NCI-H748 (cell line): ENCODE measurements around the gene ANKFY1.

Experiments used
- DNase-seq: peaks from one replicate; lab custom pipeline; 2025; ENCODE audit not compliant: unreplicated experiment; lab: John Stamatoyannopoulos, UW

The ANKFY1 gene

DNA sequence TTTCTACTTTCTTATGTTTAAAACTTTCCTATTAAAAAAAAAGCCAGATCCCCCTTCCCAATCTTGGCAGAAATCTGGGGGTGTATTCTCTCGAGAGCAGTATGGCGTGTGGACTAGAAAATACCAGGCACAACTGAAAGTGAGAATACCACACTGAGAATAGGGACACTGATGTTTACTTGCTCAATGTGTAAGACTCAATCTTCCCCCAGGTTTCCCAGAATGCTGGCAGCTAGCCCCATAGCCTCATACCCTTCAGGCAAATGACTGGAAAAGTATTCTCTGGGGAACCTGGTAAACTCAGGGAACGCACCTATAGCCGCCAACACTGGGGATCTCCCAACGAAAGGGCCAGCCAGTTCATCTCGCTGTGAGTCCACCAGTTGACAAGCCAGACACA lies 136.2 kb downstream of the ANKFY1 start:
- DNase-seq = no peak

DNA sequence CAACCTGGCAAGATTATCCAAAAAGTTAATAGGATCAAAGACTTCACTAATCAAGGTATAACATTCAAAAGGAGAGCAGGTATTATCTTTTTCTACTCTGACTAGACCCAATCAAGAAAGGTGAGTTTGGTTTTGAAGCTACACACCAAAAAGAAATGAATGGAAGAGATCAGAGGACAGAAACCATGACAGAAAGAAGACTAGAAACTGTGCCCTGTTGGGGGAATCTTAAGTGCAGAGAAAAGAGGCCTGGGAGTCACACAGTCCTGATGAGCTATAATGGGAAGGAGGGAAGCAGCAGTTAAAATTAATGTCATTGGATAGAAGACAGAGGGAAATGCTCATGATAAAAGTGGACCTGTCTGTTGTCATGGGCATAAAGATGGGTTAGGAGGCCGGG lies 138.2 kb downstream of the ANKFY1 start:
- no peak for DNase-seq

DNA sequence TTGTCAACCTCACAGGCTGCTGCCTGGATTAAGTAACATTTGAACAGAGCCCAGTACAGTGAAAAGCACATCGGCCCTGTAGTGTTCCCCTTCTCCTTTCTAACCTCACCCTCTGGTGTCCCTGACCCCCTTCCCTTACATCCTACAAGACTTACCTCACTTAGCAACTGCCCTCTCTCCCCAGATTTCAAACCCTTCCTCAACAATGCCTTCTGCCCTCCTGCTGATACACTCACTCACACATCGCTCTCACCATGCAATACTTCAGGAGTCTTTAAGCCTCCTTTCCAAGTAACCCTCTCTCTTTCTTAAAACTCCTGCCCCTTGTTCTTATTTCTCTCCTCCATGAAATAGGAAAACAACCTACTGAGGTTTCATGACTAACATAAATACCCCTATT lies 138.8 kb downstream of the ANKFY1 start:
- no peak for DNase-seq

- DNase-seq = no peak
Measured at GRCh38 chr17:4120332-4120731, 143.4 kb downstream of the ANKFY1 start.

- no peak for DNase-seq
Measured at GRCh38 chr17:4119299-4119698, 144.5 kb downstream of the ANKFY1 start.

DNA sequence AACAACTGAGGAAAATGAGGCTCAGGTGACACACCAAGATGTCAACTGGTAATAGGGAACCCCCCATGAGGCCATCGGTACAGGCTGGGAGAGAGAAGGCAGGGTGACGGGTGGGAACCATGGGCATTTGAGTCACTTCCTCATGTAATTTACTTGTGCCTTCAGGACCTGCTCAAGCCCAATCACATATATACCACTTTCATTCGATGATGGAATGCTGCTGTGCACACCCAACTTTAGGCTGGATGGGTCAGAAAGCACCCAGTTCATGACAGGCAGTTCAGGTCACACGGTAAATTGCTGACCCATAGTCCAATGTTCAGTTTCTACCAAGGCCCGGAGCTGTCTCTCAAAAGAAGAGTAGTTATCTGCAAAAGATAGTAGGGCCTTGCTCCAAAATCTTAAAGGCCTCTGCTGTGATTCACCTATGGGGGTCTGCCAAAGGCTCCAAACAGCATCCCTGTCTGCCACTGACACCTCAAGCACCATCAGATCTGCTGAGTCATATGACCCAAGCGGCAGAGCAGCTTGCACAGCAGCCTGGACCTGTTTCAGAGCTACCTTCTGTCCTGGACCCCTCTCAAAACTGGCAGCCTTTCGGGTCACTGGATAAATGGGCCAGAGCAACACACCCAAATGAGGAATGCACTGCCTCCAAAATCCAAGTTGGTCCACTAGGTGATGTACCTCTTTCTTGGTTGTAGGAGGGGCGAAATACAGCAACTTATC lies 145.6 kb downstream of the ANKFY1 start:
- DNase-seq = no peak

- no peak for DNase-seq
Measured at GRCh38 chr17:4116516-4116915, 147.3 kb downstream of the ANKFY1 start.
